Left renal cortex interstitium (tissue), 4 donors: Measurements from ENCODE around the gene FOXL2NB. TPM values are rescaled to one million over a fixed set of nuclear protein-coding genes. Genes with fewer than 3 reads are reported as not detected.

Experiments
- DNase-seq, 4 donors: peaks; one replicate each; pipeline ENCODE4 v3.0.0-alpha.2; 2013; ENCODE audit warnings: low read depth in 4 of 4, low spot score in 2 of 4, missing footprints in 1 of 4
- polyA plus RNA-seq, 4 donors: library from polyadenylated mRNA; unstranded; fragments of 120-200 nt; gene quantifications; one replicate each; pipeline ENCODE4 v1.2.1, GENCODE V29; 2013; ENCODE audit not compliant: insufficient read length in 4 of 4

Gene FOXL2NB
- polyA plus RNA-seq, 4 donors: 0.04 to 0.11 (median 0.05) TPM; not detected in 1

DNA sequence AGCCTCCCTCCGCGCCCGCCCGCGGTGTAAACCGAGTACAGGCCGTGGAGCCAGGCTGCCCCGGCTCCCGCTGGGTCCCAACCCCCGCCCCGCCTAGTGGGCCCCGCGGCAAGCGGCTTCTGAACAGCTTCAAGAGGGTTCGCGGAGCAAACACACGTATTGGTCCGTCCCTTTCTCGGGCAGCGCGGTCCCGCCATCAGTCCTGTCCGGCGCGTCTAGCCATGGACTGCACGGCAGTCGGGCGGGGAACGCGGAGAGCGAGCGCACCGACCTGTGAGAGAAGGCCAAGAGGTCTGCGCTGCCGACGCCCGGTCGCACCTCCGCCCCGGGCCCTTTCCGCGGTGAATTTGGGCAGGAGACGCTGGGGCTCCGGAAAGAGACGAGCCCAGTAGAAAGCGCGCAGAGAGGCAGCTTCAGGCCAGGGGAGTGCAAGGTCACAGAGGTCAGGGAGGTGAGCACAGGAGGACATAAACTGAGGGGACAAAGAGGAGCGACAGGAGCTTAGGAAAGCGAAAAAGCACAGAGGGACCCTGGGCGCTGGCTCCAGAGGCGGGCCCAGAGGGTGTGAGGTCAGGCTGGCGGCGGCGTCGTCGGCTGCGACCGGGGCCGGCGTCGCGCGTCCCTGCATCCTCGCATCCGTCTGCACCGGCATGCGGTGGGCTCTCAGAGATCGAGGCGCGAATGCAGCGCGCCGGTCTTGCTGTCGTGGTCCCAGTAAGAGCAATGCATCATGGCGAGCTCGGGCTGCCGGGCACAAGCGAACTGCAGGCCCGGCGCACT lies 1.9 kb upstream of the FOXL2NB start:
- no peak for DNase-seq

DNA sequence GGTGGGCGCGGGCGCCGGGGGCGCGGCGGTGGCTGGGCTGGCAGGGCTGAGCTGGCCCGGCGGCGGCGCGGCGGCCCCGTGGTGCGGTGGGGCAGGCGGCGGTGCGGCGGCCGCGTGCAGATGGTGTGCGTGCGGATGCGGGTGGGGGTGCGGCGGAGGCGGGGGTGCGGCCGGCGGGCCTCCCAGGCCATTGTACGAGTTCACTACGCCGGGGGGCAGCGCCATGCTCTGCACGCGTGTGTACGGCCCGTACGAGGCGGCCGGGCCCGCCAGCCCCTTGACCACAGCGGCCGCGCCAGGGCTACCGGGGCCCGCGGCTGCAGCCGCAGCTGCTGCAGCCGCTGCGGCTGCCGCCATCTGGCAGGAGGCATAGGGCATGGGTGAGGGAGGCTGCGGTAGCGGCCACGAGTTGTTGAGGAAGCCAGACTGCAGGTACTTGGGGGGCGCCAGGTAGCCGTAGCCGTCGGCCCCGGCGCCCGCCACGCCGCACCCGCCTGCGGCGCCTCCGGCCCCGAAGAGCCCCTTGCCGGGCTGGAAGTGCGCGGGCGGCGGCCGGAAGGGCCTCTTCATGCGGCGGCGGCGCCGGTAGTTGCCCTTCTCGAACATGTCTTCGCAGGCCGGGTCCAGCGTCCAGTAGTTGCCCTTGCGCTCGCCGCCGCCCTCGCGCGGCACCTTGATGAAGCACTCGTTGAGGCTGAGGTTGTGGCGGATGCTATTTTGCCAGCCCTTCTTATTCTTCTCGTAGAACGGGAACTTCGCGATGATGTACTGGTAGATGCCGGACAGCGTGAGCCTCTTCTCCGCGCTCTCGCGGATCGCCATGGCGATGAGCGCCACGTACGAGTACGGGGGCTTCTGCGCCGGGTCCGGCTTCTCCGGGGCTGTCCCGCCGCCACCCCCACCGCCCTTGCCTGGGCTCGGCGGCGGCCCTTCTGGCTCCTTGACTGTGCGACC lies 1.0 kb upstream of the FOXL2NB start:
- no peak for DNase-seq

DNA sequence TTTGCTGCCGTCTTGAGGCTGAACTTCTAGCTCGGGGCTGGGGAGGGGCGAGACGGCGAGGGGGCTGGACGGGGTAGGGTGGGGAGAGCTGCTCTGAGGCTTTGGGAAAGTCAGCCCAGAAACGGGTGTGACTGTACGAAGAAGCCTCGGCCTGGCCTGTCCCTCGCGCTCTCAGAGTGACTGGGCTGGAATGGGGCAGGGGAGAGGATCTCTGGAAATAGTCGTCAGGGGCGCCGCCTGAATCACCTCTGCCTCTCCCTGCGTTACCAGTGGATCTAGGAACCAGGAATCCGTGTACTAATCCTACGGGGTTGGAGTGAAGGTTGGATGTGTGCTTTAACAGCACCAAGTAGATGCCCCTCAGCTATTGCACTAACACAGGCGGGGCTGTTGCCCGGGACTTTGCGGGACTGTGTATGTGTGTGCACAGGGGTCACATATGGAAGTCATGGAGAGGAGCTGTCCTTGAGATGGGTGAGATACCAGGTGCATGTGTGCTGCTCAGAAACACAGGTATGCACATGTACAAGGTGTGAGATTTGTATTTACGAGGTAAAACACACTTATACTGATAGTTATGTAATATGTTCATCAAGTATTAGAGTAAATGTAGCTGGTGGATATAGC lies 591 bp downstream of the FOXL2NB start:
- DNase-seq: no peak

DNA sequence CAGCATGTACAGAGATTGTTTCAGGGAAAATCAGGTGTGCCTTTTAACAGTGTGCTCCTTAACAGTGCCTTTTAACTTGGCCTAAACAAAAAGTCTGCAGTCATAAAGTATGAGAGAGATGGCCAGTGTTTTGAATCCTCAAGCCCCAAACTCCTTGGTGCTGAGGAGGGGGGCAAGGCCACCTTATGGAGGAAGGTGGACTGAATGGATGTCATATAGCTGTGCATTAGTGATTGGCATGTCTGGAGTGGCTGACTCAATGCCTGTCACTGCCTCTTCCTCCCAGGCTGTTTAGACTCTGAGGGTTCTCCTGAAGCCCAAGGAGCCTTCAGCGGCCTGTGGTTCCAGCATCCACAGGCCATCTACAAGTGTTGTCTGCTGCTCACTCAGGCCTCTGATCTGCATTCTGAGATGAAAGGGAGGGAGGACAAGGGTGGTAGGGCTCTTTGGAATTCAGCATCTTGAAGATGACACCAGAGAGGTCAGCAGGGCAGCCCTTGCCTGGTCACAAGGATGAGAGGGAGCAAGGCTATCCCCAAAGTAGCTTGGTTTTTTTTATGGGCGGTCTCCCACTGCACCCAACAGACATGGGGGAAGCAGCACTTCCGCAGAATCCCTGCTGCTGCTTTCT lies 1.5 kb downstream of the FOXL2NB start:
- DNase-seq: no peak

DNA sequence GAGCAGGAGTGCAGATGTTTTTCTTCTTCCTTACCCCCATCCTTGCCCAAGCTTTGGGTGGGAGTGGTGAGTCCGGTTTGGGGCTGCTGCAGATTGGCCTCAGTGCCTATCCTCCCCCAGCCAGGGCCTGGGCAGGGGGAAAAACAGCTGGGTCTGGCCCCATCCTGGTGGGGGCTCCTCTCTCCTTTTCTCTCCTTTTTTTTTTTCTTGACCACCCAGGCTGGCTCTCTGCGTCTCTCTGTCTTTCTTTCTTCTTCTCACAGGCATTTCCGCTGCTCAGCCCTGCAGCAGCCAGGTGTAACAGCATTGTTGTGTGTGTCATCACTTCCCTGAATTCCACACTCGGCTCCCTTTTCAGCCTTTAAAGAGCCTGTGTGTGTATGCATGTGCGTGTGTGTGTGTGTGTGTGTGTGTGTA lies 2.0 kb downstream of the FOXL2NB start:
- no peak for DNase-seq

DNA sequence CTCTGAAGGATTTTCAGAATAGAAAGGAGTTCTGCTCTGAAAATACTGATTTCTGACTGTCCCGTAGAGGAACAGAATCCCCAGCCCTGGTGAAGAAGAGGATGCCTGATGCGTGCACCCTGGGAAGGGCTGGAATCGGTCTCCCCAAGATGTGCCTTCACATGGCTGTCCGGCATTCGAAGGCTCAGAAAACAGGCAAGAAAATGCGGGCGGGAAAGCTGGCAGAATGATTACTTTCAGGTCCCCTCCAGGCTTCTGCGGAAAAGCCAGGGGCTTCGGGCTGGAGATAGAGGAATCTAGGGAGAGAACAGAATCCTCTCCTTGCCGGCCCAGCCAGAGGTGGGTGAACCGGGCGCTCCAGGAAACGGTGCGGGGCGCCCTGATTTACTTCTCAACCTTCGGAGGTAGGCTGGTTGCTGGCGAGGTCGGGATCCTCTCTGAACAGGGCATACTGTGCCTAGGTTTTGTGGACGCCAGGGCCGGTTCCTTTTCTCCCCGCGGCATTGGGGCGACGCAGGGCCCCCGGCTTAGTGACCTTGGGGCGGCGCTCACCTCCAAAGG lies 2.5 kb downstream of the FOXL2NB start:
- no peak for DNase-seq

DNA sequence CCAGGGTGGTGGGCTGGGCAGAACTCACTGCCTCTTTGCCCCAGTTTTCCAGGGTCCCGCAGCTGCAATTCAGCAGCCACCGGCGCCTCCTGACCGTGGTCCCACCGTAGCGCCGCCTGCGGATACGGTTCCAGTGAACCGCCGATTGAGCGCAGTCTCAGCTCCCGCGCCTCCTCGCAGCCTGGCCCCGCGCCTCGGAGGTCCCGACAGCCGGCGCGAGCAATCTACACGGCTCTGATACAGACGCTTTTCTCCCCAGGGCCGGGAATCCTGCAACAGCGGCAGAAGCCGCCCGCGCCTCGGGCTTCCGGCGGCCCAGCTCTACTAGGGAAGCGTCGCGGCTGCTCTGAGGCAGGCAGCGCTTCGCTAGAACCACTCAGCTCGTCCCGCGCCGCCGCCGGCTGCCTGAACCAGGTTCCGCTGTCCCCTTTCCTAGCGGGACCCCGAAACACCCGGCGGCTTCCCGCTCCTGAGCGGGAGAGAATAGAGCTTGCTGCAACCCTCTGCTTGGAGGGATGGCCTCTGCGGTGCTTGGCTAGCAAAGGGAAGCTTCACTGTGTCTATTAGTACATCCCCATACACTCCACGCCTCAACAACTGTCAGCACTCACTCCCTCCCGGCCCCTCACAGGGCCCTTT lies 3.1 kb downstream of the FOXL2NB start:
- DNase-seq: no peak

DNA sequence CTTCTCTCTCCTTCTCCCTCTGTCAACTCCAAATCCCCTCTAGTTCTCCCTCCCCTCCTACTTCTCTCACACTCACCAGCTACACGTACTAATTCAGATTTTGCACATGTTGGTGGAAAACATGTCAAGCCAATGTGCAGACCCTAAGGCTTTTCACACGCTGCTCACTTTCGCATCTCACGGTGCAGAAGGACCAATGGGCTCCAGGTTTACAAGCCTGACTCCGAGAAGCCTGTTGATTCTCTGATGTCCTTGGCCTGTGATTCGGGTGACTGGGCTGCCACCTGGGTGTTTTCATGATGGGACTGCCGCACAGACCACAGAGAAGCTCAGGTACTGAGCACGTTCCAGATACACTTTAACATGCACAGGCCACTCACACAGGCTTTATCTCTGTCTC lies 3.7 kb downstream of the FOXL2NB start:
- DNase-seq: no peak

DNA sequence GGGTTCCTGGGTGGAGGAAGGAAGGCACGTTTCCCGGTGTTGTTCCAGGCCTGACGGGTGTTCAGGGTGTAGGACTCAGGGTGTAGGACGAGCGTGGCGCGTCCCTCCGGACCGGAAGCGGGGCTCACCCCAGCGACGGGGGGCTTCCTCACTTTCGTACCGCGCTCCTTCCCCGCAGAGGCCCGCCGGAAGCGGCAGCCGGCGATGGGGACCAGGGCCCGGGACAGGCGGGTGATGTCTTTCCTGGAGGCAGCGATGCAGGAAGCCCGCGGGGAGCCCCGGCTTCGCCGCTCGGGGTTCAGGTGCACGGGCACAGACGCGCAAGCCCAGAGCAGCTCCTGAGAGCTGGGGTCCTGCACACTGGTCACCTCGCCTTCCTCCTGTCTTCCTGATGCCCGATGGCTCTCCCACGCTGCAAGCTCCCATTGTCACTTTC lies 13.4 kb downstream of the FOXL2NB start:
- DNase-seq: no peak

DNA sequence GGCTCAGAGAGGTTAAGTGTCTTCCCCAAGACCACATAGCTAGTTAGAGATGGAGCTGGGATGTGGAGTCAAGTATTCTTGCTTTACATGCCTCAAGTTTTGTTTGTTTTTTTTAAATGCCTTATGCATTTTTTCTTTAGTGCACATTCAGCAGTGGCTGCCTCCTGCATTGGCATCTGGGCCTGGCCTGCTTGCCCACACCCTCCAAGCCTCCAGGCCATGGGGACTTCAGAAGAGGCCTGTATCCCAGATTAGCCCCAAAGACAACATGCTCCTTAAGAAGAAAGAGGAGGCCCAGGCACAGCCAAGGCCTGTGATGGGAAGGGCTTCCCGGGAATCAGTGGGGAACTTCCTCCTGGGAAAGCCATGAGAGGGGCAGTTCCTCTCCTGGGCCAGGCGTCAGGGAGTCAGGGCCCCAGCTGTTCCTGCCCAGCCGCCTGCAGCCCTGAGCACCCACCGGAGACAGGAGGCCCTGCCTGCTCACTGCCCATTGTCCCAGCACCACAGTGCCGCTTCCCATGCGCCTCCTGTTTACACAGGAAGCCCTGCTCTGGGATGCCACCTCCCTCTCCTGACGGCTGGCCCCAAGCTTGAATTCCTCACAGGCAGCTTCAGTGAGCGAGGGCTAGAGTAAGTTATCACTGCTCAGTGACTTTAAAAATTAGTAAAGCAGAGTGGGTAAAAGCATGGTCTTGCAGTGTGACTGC lies 16.0 kb downstream of the FOXL2NB start:
- DNase-seq: no peak

DNA sequence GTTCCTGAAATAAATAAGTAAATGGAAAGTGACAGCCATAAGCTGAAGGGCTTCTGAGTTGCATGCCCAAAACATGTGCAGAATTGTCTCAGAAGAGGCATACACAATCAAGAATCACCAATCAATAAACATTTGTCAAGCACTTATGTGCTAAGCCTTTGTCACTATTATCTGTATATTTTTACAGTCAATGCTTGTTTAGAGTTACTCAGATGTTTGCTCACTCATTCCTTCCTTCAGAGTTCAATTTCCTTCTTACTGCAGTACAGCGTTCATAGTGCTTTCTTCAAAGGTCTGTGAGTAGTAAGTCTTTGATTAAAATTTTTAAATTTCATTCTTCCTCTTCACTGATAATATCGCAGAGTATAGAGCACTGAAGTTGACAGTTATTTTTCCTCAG lies 17.2 kb downstream of the FOXL2NB start:
- DNase-seq: no peak

DNA sequence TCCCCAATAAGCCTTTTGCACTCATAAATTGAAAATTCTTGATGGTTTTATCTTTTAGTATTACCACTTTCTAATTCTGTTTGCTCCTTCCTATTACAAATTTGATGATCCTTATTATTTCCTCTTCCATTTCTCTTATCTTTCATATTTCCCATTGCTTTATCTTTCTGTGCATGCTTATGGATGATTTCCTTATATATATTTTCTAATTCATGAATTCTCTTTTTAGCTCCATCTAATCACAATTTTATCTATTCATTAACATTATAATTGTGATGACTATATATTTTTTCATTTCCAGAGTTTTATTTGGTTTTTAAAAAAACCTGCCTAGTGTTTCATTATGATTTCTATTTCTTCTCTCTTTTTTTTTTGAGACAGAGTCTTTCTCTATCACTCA lies 17.9 kb downstream of the FOXL2NB start:
- DNase-seq: no peak

DNA sequence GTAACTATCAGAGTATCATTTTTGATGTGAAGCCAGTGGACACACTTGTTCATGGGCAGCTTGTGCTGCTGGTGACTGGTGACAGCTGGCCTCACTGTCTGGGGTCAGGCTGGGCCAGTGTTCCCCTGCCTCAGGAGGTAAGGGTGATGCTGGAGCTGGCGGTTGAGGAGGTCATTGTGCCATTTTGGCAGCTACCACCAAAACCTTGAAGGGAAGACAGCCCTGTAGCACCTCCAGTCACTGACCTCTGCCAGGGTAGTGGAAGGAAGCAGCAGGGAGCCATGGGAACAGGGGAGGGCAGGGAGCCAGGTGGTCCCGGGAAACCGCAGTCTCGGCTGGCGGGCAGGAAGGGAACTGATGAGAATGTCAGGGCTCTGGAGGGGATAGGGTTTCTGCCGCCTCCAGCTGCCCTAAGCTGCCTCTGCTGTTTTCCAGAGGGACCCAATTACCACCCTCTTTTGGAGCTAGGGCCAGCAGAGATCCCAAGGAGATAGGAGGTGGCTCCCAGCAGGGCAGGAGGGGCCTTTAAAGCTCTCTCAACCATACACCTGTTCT lies 24.8 kb downstream of the FOXL2NB start:
- DNase-seq: no peak

DNA sequence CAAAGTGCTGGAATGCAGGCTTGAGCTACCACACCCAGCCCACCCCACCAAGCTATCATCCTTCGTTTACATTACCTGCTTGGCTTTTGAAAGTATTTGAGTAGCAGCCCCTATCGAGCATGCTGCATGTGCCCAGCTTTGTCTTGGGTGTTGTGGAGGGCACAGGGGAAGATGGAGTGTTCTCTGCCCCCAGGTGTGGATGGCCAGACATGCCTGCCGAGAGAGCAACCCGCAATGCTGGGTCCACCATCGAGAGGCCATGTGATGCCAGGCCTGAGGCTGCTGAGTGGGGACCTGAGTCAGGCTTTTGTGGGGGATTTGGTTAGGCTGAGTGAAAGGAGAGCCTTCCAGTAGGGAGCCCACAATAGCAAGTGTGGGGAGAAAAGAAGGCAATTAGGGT lies 25.9 kb downstream of the FOXL2NB start:
- no peak for DNase-seq

DNA sequence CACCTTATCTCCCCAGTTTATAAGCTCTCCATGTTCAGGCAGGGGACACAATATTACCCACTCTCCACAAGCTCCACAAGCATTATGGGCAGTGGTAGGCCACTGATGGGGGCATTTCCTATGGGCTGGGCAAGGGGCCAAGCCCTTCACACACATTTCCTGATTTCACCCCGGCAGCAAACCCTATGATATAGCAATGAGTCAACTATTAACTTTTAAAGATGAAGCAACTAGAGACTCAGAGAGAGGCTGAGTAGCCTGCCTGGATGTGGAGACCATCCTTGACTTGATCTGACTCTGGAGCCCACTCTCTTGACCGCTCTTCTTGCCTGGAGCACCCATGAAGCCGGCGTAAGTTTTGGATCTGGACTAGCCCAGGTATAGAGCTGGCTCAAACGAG lies 27.4 kb downstream of the FOXL2NB start:
- DNase-seq: no peak

DNA sequence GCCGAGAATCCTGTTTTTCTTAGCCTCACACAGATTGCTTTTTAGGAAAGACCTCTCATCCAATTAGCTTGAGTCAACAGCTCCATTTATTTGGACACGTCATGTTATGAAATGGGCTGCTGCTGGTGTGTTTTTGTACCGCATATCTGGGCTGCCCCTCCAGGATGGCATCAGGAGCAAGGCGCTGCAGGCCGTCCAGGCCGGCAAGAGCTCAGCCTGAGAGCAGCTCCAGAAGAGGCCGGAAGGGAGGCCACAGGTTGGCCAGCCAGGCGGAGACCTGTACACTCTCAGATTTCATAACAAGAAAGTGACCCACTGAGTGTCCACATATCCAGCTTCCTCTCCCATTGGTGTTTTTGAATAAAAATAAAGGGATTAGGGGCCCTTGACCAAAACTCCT lies 28.3 kb downstream of the FOXL2NB start:
- no peak for DNase-seq

DNA sequence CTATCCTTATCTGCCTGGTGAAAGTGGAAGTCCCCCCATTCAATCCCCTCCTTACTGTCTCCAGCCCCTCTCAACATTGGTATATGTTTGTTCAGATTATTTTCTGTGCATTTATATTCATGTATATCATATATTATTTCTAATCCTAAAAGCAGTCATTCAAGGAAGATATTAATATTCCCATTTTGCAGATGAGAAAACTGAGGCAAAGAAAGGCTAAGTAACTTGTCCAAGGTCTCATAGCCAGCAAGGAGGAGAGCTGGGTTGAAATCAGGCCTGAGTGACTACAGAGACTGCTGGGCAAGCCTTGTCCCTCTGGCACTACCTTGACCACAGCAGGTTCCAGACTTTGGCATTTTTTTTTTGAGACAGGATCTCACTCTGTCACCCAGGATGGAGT lies 29.0 kb downstream of the FOXL2NB start:
- DNase-seq: no peak

DNA sequence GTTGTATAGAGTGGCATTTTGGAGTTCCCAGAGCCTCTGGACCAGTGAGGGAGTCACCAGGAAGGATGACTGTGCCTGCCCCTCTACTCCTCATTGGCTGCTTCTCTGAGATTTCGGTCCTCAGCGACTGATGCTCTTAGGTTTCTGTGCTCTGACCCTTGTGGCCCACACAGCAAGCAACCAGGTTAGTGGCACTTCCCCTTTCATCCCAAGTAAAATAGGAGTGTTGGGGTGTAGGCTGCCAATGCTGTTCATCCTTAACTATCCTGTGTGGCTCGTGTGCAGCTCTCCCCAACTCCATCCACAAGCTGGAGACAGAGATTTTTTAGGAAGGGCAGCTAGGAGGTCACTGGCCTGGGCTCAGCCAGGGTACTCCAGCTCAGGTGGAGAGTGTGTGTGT lies 37.8 kb downstream of the FOXL2NB start:
- no peak for DNase-seq

DNA sequence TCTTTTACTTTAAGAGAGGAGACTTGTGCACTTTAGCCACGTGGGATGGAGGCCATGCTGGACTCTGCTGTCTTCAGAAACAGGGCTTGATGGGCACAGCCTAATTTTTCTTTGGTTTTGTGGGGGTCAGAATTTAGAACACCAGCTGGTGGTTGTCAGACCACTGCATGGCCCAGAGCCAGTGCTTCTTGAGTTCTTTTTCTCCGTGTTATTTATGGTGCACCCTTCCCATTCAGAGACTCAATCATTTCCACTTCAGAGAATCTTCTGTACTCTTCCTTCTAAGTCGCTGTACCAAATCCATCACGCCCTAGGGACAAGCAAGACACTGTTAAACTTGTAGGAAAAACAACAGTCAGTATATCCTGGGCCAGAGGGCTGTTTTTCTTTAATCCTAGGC lies 38.9 kb downstream of the FOXL2NB start:
- peak in 1 of 4 donors; percentile 8 for DNase-seq
